Thyroid gland (tissue), 4 donors: ENCODE data around the gene SYTL3.

Experiments used
- POLR2A ChIP-seq, 2 donors: fragments of 450-650 bp; IDR thresholded peaks; one replicate each; pipeline ENCODE4 v1.6.1; 2017; ENCODE audit warnings: antibody characterized with exemption in 2 of 2, mild to moderate bottlenecking in 2 of 2, moderate library complexity in 1 of 2
- TF ChIP-seq, protein P1 (sequence below), 6 experiments: fragments of 200-600 bp in 3 of 6; fragments of 450-650 bp in 3 of 6; sonication (generic) in 3 of 6; IDR thresholded peaks; one replicate each; pipeline ENCODE4 v1.5.1; 2016 to 2019; ENCODE audit warnings: antibody characterized with exemption in 6 of 6, mild to moderate bottlenecking in 2 of 6, inconsistent platforms in 1 of 6, moderate library complexity in 1 of 6

DNA sequence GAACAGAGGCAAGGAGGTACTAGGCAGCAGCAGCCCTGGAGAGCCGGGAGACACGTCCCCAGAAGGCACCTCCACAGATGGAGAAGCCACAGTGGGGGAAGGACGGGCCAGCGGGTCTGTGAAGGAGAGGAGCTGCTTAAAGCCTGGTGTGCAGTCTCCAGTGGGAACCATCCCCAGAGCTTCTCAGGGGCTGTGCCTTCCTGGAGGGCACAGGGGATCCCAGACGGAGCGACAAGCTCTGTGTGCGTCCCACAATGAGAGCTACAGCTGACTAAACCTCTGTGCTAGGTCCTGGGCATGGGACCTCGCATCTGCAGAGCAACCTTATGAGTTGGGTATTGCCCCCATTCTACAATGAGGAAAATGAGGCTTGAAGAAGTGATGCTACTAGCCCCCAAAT lies 118.6 kb downstream of the SYTL3 start:
- TF ChIP-seq, protein P1, sequence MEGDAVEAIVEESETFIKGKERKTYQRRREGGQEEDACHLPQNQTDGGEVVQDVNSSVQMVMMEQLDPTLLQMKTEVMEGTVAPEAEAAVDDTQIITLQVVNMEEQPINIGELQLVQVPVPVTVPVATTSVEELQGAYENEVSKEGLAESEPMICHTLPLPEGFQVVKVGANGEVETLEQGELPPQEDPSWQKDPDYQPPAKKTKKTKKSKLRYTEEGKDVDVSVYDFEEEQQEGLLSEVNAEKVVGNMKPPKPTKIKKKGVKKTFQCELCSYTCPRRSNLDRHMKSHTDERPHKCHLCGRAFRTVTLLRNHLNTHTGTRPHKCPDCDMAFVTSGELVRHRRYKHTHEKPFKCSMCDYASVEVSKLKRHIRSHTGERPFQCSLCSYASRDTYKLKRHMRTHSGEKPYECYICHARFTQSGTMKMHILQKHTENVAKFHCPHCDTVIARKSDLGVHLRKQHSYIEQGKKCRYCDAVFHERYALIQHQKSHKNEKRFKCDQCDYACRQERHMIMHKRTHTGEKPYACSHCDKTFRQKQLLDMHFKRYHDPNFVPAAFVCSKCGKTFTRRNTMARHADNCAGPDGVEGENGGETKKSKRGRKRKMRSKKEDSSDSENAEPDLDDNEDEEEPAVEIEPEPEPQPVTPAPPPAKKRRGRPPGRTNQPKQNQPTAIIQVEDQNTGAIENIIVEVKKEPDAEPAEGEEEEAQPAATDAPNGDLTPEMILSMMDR (IDR thresholded peaks at IDR 0.05), result no peak
- no peak for TF ChIP-seq POLR2A (IDR thresholded peaks at IDR 0.05)
